OCI-LY3 (cell line): ENCODE results near the gene IFNB1.

Experiments used
- H2AFZ ChIP-seq: fragments of 200-600, 300-600 bp; shearing (Covaris generic); 2 replicates; pipeline ENCODE4 v1.6.0; 2014; ENCODE audit warnings: antibody characterized with exemption, low read depth, low read length
- H3K27ac ChIP-seq: fragments of 200-600, 300-600 bp; sonication (generic); 2 replicates; pipeline ENCODE4 v1.5.1; 2014; ENCODE audit warnings: mild to moderate bottlenecking, low read length, moderate library complexity, mixed read lengths
- H3K27me3 ChIP-seq: fragments of 200-600, 300-600 bp; sonication (generic); 2 replicates; pipeline ENCODE4 v1.6.1; 2014; ENCODE audit warnings: low read depth, low read length, mixed read lengths
- H3K36me3 ChIP-seq: fragments of 200-600, 300-600 bp; sonication (generic); replicated peaks from 2 replicates; pipeline ENCODE3; 2014; ENCODE audit warnings: low read depth, low read length, mixed read lengths
- H3K4me1 ChIP-seq: fragments of 300-600, 200-600 bp; sonication (generic); 2 replicates; pipeline ENCODE4 v1.6.1; 2014; ENCODE audit warnings: low read length, mixed read lengths
- H3K4me2 ChIP-seq: fragments of 200-600, 300-600 bp; sonication (generic); 2 replicates; pipeline ENCODE4 v1.6.1; 2014; ENCODE audit warnings: low read length, mixed read lengths
- H3K4me3 ChIP-seq: fragments of 300-600, 200-600 bp; sonication (generic); 2 replicates; pipeline ENCODE4 v1.5.1; 2014; ENCODE audit warnings: antibody characterized with exemption, mild to moderate bottlenecking, low read length, moderate library complexity
- H3K79me2 ChIP-seq: fragments of 300-600, 200-600 bp; shearing (Covaris generic); 2 replicates; pipeline ENCODE4 v1.6.1; 2014; ENCODE audit warnings: mild to moderate bottlenecking, low read length, mixed read lengths
- H3K9ac ChIP-seq: fragments of 300-600, 200-600 bp; shearing (Covaris generic); 2 replicates; pipeline ENCODE4 v1.6.0; 2014; ENCODE audit warnings: mild to moderate bottlenecking, low read length, moderate library complexity
- H3K9me3 ChIP-seq: fragments of 200-600, 300-600 bp; shearing (Covaris generic); 2 replicates; pipeline ENCODE4 v1.6.1; 2014; ENCODE audit warnings: low read length, mixed read lengths; ENCODE audit not compliant: insufficient read depth
- H4K20me1 ChIP-seq: fragments of 200-600, 300-600 bp; sonication (generic); 2 replicates; pipeline ENCODE4 v1.6.1; 2016; ENCODE audit warnings: low read length, mixed read lengths; ENCODE audit not compliant: insufficient read depth
- CTCF ChIP-seq: fragments of 200-600, 300-600 bp; sonication (generic); IDR thresholded peaks from 2 replicates; pipeline ENCODE4 v1.5.1; 2014; ENCODE audit warnings: antibody characterized with exemption, low read length, low read depth
- EZH2phosphoT487 ChIP-seq: fragments of 200-600 bp; shearing (Covaris generic); IDR thresholded peaks from 2 replicates; pipeline ENCODE4 v1.6.1; 2018; ENCODE audit warnings: antibody characterized with exemption, mixed run types, low read depth

IFNB1 gene

GRCh38 chr9:21077781-21078180, at the start of gene IFNB1:
Gene IFNB1, minus strand, starts transcription at chr9:21077942. Its CDS starts 73 bp downstream, at chr9:21077869.
- Histone ChIP-seq H4K20me1 (no peaks in the 10 kb centered on the region), H3K4me1 (peaks cover 15% of the 10 kb centered on the region), H3K27ac (no peak within 1 kb of the TSS), H2AFZ (peak within 1 kb of the TSS; percentile 49), H3K9ac (no peak within 1 kb of the TSS), H3K9me3 (no peaks in the 10 kb centered on the region), H3K4me2 (peak within 1 kb of the TSS; percentile 12; the same call in 1 of the 2 replicates), H3K27me3 (no peaks in the 10 kb centered on the region), H3K79me2 (no peaks in the 10 kb centered on the region), H3K36me3 (no peaks in the 10 kb centered on the region), H3K4me3 (no peak within 1 kb of the TSS)
- TF ChIP-seq EZH2phosphoT487: no peak
- no peak for TF ChIP-seq CTCF

- no peaks in the 10 kb centered on the region for H3K9me3 ChIP-seq
- H2AFZ ChIP-seq: no peak overlapping the region
- H3K4me3 ChIP-seq: peak overlapping the region; percentile 29
- H3K27ac ChIP-seq: peak overlapping the region; percentile 11; the same call in 1 of the 2 replicates
- peaks cover 70% of the 10 kb centered on the region for H3K27me3 ChIP-seq
- no peak for TF ChIP-seq CTCF
- TF ChIP-seq EZH2phosphoT487: no peak
- H3K4me1 ChIP-seq: peaks cover 33% of the 10 kb centered on the region
- H3K4me2 ChIP-seq: peak overlapping the region; percentile 63
- H3K9ac ChIP-seq: no peak overlapping the region
- no peaks in the 10 kb centered on the region for H3K79me2 ChIP-seq
- no peaks in the 10 kb centered on the region for H3K36me3 ChIP-seq
- H4K20me1 ChIP-seq: peaks cover 20% of the 10 kb centered on the region
These were observed 44.0 kb upstream of the IFNB1 start for GRCh38 chr9:21121595-21122251.

- Histone ChIP-seq H3K4me1 (peaks cover 33% of the 10 kb centered on the region), H3K9me3 (no peaks in the 10 kb centered on the region), H3K4me2 (peak overlapping the region; percentile 63), H3K4me3 (peak overlapping the region; percentile 29), H3K79me2 (no peaks in the 10 kb centered on the region), H2AFZ (no peak overlapping the region), H3K27me3 (peaks cover 67% of the 10 kb centered on the region), H3K27ac (peak overlapping the region; percentile 11; the same call in 1 of the 2 replicates), H3K9ac (no peak overlapping the region), H3K36me3 (no peaks in the 10 kb centered on the region), H4K20me1 (peaks cover 20% of the 10 kb centered on the region)
- no peak for TF ChIP-seq CTCF
- no peak for TF ChIP-seq EZH2phosphoT487
These were observed 43.3 kb upstream of the IFNB1 start for GRCh38 chr9:21121079-21121478.

- H2AFZ ChIP-seq: no peak overlapping the region
- H3K27ac ChIP-seq: no peak overlapping the region
- no peak overlapping the region for H3K9ac ChIP-seq
- peaks cover 27% of the 10 kb centered on the region for H3K4me1 ChIP-seq
- no peaks in the 10 kb centered on the region for H3K79me2 ChIP-seq
- TF ChIP-seq EZH2phosphoT487 (no peak), CTCF (no peak)
- H3K4me2 ChIP-seq: no peak overlapping the region
- peaks cover 54% of the 10 kb centered on the region for H3K27me3 ChIP-seq
- no peaks in the 10 kb centered on the region for H3K36me3 ChIP-seq
- no peak overlapping the region for H3K4me3 ChIP-seq
- peaks cover 20% of the 10 kb centered on the region for H4K20me1 ChIP-seq
- H3K9me3 ChIP-seq: no peaks in the 10 kb centered on the region
These were observed 41.5 kb upstream of the IFNB1 start for GRCh38 chr9:21119093-21119770.
